ACHN (cell line): ENCODE results near the gene MAGI1.

Experiments used
- DNase-seq: peaks from one replicate; pipeline ENCODE4 v3.0.0-alpha.2; 2015
- in situ Hi-C: cut with HindIII; loops from 2 replicates; pipeline ENCODE4 v1.10.0; 2017; ENCODE audit warnings: low sequenced_read_pairs, low pct_ligation_motif_present, low pct_unique_long_range_greater_than_20kb

The MAGI1 gene

GRCh38 chr3:65401359-65402305, 637.1 kb downstream of the MAGI1 start:
- DNase-seq: no peak
- in situ Hi-C loops: no loop called here

GRCh38 chr3:65400899-65401298, 637.8 kb downstream of the MAGI1 start:
- in situ Hi-C loops: no loop called here
- DNase-seq: no peak

- in situ Hi-C loops: no loop called here
- no peak for DNase-seq
Measured at GRCh38 chr3:65398953-65399352, 639.8 kb downstream of the MAGI1 start.

- in situ Hi-C loops: no loop called here
- no peak for DNase-seq
Measured at GRCh38 chr3:65396078-65396477, 642.6 kb downstream of the MAGI1 start.

- no peak for DNase-seq
- in situ Hi-C loops: no loop called here
Measured at GRCh38 chr3:65391068-65391467, 647.6 kb downstream of the MAGI1 start.

GRCh38 chr3:65385805-65386204, 652.9 kb downstream of the MAGI1 start:
- in situ Hi-C loops: no loop called here
- no peak for DNase-seq

GRCh38 chr3:65381496-65382010, 657.2 kb downstream of the MAGI1 start:
- DNase-seq: no peak
- in situ Hi-C loops: no loop called here

GRCh38 chr3:65379223-65379622, 659.5 kb downstream of the MAGI1 start:
- no peak for DNase-seq
- in situ Hi-C loops: no loop called here

GRCh38 chr3:65377637-65378036, 661.1 kb downstream of the MAGI1 start:
- in situ Hi-C loops: no loop called here
- DNase-seq: no peak

- in situ Hi-C loops: no loop called here
- no peak for DNase-seq
Measured at GRCh38 chr3:65376426-65376825, 662.3 kb downstream of the MAGI1 start.

- in situ Hi-C loops: no loop called here
- no peak for DNase-seq
Measured at GRCh38 chr3:65371053-65371452, 667.7 kb downstream of the MAGI1 start.

- DNase-seq: no peak
- in situ Hi-C loops: no loop called here
Measured at GRCh38 chr3:65368866-65369265, 669.9 kb downstream of the MAGI1 start.

- no peak for DNase-seq
- in situ Hi-C loops: no loop called here
Measured at GRCh38 chr3:65362688-65363087, 676.0 kb downstream of the MAGI1 start.

- no peak for DNase-seq
Measured at GRCh38 chr3:65361448-65361847, 677.3 kb downstream of the MAGI1 start.

GRCh38 chr3:65356331-65357248, 682.1 kb downstream of the MAGI1 start:
- in situ Hi-C loops: no loop called here
- no peak for DNase-seq

More at GRCh38 chr3:65361448-65361847, 677.3 kb downstream of the MAGI1 start:
- in situ Hi-C loops: no loop called here

- in situ Hi-C loops: no loop called here
- no peak for DNase-seq
Measured at GRCh38 chr3:65354880-65355279, 683.8 kb downstream of the MAGI1 start.

- in situ Hi-C loops: no loop called here
- DNase-seq: no peak
Measured at GRCh38 chr3:65352951-65353350, 685.8 kb downstream of the MAGI1 start.

- no peak for DNase-seq
- in situ Hi-C loops: no loop called here
Measured at GRCh38 chr3:65351753-65352152, 687.0 kb downstream of the MAGI1 start.

- in situ Hi-C loops: no loop called here
- no peak for DNase-seq
Measured at GRCh38 chr3:65350801-65351476, 687.8 kb downstream of the MAGI1 start.
